GM12892 (cell line): Measurements from ENCODE around the gene HAND2.

ENCODE experiments used
- POLR2A ChIP-seq: IDR thresholded peaks from 2 replicates; pipeline ENCODE4 v1.6.1; 2011; ENCODE audit warnings: low read depth, low read length, control low read depth
- POLR2AphosphoS5 ChIP-seq: IDR thresholded peaks from 2 replicates; pipeline ENCODE4 v1.6.1; 2011; ENCODE audit warnings: low read depth, low read length, control low read depth
- TAF1 ChIP-seq: IDR thresholded peaks from 2 replicates; pipeline ENCODE4 v1.6.1; 2011; ENCODE audit warnings: low read depth, mild to moderate bottlenecking, control low read depth, low read length, borderline replicate concordance

DNA sequence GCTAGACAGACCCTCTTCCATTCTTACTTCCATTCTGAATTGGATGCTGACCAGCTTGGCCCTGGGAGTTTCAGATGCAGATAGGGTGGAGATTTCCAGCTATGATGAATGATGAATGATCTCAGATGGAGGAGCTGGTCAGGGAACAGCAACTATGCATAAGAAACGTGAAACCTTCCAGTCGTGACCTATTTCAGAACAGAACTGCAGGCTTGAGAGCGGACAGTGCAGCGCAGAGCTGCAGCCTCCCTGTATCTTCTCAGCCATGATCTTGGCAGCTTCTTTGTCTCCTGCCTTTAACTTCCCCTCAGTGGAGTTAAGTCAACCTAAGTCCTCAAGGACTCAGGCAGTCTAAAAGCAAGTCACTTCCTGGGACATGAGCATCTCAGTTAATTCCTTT lies 43.3 kb upstream of the HAND2 start:
- no peak for TF ChIP-seq POLR2A
- TF ChIP-seq POLR2AphosphoS5 = no peak
- TF ChIP-seq TAF1 = no peak
